Epithelial cell of prostate (primary cell): ENCODE results near the gene MIXL1.
"Not testable (repeated sequence)": the region's sequence is repeated elsewhere in the genome, so short reads cannot be mapped to it uniquely, and the experiment has no call there.

Experiments
- DNase-seq: peaks from one replicate; pipeline ENCODE4 v3.0.0-alpha.2; 2011; ENCODE audit warnings: low read depth, low spot score
- H3K27ac ChIP-seq: fragments of 450-650 bp; 2 replicates; pipeline ENCODE4 v1.5.1; 2017; ENCODE audit warnings: mild to moderate bottlenecking

The MIXL1 gene

DNA sequence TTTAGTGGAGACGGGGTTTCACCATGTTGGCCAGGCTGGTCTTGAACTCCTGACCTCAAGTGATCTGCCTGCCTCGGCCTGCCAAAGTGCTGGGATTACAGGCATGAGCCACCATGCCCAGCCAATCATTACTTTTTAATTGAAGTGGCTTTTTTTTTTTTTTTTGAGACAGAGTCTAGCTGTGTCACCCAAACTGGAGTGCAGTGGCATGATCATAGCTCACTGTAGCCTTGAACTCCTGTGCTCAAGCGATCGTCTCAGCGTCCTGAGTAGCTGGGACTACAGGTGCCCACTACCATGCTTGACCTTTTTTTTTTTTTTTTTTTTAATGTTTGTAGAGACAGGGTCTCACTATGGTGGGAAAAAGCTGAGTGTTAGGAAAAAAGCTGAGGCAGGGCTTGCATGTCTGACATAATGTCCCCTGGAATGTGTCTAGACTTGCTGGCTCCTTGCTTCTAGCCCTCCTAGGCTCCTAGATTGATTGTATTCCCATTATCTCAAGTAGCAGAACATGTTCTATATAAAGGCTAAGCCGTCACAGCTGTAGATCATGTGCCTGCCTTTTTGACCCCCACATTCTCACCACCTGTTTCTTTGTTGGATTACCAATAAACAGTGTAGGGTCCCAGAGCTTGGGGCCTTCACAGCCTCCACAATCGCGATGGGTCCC, 48.9 kb downstream of the MIXL1 start:
- DNase-seq, H3K27ac ChIP-seq: not testable (repeated sequence)

- no peak overlapping the region for H3K27ac ChIP-seq
- no peak for DNase-seq
These were observed 50.7 kb downstream of the MIXL1 start for GRCh38 chr1:226274138-226274537.

DNA sequence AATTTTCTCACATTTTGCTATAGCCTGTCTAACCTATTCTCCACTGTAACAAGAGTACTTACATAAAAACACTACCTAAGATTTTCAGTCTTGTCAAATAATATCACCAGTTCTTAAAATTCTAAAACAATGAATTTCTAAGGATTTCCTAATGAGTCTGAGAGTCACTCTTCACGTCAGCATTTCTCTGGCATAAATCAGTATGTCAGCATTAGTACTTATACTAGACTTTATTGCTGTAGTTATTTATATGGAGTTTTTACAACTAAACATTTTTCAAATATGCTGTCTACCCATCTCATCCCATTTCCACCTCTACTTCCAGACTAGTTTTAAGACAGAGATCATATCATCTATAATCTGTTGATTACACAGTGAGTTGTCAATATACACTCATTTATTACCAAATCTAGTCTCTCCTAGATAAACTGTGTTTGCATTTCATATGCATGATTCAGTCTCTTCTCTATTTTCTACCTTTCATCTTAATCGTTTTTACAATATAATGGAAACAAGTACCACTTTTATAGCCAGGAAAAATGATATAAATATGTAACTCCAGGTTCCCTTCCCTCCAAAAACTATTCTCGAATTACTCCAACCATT, 52.7 kb downstream of the MIXL1 start:
- no peak for DNase-seq
- H3K27ac ChIP-seq: no peak overlapping the region
